HG03521 (cell line): ENCODE results near the gene CAPS.
"Not testable (repeated sequence)": the region's sequence is repeated elsewhere in the genome, so short reads cannot be mapped to it uniquely, and the experiment has no call there.

Experiments
- ATAC-seq: cut with Tn5 transposase; IDR thresholded peaks from one replicate; pipeline ENCODE4 v1.9.1; 2021; ENCODE audit warnings: mild to moderate bottlenecking, moderate library complexity; ENCODE audit not compliant: unreplicated experiment

CAPS gene

DNA sequence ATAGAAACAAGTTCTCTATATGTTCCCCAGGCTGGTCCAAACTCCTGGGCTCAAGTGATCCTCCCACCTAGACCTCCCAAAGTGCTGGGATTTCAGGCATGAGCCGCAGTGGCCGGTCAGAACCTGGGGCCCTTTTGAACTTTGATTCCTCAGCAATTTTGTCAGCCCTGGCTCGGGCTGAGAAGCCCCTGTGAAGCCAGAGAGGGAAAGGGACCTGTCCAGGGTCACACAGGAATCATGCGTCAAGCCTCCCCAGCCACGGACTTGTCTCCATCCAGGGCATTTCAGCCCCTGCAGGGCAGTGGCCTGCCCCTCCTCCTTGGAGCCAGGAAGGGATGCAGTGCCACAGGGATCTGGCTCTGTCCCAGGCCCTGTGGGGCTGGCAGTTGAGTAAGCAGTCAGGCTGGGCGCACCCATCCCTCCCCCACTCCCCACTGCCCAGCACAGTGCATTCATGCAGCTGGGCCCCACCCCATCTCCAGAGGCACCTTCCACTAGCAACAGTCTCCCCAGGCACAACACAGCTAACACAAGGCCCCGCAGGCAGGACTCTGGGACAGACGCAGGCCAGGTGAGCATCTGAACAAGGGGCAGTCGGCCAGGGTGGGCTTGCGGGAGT is at the start of gene CAPS:
Gene CAPS, plus strand, starts transcription at position 516 of the 619 bp plus-strand sequence. CDS start 153 bp downstream, outside the sequence.
- no peak for ATAC-seq

GRCh38 chr19:5864725-5865486 is 49.1 kb upstream of the CAPS start:
- ATAC-seq, result no peak

GRCh38 chr19:5865772-5866171 is 48.3 kb upstream of the CAPS start:
- no peak for ATAC-seq

DNA sequence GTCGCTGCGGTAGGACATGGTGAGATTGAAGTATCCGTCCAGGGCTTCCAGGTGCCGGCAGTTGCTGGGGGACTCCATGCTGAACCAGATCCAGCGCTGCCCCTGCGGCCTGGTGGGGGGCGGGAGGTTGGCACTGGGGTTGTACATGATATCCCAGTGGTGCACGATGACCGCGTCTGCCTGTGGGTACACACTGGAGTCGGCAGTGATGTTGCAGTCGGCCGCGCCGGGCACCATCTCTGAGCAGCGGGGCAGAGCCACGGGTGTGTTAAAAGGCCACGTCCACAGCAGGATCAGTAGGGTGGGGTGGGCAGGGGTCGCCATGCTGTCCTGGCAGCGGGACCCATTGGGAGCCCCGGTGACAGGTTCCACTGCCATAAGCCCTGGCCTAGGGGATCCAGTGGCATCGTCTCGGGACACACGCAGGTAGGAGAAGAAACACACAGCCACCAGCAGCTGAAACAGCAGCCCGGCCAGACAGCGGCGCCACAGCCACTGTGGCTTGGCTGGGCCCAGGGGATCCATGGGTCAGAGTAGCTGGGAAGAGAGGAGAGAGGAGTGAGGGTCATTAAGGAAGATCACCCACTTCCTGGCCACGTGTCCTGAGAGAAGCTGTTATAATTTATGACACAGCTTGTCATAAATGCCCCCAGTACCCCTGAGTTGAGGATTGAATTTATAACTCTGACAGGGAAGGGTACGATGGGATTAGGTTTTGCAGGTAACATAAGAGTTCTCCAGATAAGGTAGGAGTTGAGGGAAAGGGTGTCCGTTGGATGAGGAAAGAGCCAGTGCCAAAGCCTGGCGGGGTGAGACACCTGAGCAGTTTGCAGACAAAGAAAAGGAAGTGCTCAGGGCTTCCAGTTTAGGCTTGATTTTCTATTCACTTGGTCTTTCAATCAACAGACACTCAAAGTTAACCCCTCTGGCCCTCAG is 46.6 kb upstream of the CAPS start:
- no peak for ATAC-seq

DNA sequence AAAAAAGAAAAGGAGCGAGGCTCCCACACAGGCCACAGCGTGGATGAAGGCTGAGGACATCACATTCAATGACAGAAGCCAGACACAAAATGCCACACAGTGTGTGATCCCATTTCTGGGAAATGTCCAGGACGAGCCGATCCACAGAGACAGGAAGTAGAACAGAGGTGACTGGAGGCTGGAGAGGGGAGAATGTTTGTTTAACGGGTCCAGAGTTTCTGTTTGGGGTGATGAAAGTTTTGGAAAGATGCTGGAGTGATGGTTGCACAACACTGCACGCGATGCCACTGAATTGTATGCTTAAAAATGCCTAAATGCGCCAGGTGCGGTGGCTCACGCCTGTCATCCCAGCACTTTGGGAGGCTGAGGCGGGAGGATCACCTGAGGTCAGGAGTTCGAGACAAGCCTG is 43.1 kb upstream of the CAPS start:
- ATAC-seq, result no peak

DNA sequence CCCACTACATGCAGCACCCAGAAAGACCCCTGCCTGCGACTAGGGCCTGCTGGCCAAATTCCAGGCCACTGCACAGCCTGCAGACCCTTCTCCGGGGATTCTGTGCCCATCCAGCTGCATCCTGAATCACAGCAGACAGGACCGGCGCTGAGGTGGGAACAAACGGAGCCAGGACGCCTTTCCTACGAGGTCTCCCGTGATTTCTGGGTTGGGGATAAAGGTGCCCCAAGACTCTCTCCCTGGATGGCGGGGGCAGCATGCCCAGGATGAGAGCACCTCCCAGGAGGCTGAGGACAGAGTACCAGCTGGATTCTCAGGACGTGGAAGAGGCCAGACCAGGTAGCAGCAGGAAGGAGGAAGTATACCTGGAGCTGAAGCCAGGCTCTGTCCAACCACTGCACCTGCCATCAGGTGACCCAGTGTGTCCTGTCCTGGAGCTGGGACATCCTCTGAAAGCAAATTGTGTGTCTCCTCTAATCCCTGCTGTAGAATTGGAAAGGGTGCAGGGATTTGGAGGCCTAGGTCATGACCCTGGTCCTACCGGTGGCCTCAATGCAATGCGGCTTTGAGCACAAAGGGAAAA is 40.3 kb upstream of the CAPS start:
- no peak for ATAC-seq

DNA sequence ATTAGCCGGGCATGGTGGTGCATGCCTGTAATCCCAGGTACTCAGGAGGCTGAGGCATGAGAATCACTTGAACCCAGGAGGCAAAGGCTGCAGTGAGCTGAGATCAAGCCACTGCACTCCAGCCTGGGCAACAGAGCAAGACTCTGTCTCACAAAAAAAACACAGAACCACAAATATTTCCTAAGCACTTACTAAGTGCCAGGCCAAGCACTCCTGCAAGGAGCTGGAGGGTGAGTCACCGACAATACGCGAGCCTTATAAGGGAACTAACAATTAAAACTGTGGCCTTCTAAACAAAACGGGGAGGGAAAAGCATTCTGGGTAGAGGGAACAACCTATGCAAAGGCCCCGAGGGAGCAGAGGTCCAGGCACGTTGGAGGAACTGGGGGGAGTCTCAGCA is 39.6 kb upstream of the CAPS start:
- ATAC-seq, result not testable (repeated sequence)

GRCh38 chr19:5877427-5877826 is 36.6 kb upstream of the CAPS start:
- no peak for ATAC-seq

GRCh38 chr19:5877882-5878281 is 36.2 kb upstream of the CAPS start:
- no peak for ATAC-seq

DNA sequence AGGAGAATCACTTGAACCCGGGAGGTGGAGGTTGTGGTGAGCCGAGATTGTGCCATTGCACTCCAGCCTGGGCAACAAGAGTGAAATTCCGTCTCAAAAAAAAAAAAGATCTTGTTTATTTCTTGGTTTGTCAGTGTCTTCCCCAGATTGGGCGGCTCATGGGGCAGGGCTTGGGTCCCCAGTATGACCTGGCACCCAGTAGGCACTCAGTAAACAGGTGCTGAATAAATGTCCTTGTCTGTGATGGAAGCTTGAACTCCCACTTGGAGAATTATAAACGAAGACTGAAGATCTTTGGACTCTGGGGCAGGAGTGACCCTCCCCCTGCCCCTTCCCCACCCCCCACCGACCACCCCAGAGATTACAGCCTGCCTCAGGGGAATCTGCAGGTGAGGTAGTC is 33.9 kb upstream of the CAPS start:
- ATAC-seq, result no peak

DNA sequence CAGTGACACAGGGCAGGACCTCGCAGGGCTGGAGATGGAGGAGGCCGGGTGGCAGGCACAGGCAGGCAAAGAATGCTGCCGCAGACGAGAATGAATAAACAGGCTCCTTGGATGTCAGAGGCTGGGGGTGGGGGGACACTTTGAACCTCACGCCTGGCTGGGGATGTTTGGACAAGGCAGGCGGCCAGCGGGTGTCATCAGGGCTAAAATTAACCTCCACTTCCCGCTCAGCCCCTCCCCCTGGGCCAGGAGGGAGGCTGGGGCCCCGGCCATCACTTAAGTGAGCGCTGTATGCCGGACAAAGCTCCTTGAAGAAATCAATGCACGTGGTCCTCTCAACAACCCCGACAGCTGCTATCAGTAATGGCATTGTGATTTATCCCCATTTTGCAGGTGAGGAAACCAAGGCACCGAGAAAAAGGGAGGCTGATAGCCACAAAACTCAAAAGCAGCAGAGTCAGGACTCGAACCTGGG is 33.4 kb upstream of the CAPS start:
- no peak for ATAC-seq

DNA sequence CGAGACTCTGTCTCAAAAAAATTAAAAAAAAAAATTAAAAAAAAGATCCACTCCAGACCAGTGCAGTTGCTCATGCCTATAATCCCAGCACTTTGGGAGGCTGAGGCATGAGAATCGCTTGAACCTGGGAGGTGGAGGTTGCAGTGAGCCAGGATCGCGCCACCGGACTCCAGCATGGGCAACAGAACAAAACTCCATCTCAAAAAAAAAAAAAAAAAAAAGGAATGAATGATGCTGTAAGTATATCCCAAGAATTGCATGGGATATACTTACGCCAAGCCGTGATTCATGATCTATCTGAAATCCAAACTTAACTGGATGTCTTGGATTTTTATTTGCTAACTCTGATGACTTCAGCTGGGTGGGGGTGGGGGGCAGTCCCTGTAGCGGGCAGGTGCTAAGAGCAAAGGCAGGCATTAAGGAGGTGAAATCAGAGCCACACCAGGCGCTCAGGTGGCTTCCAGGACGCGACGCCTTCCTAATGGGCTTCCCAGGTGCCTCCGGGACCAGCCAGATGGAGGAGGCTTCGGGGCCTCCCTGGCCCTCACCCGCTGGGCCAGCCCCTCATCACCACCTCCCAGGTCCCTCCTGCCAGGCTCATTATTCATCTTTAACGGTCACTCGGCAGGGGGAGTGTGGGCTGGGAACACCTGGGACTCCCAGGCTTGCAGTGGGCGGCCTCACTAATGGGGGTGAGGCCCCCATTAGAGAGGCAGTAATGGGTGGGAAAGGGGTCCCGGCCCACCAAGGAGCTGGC is 32.3 kb upstream of the CAPS start:
- no peak for ATAC-seq

GRCh38 chr19:5882421-5882968 is 31.6 kb upstream of the CAPS start:
- ATAC-seq, result no peak

DNA sequence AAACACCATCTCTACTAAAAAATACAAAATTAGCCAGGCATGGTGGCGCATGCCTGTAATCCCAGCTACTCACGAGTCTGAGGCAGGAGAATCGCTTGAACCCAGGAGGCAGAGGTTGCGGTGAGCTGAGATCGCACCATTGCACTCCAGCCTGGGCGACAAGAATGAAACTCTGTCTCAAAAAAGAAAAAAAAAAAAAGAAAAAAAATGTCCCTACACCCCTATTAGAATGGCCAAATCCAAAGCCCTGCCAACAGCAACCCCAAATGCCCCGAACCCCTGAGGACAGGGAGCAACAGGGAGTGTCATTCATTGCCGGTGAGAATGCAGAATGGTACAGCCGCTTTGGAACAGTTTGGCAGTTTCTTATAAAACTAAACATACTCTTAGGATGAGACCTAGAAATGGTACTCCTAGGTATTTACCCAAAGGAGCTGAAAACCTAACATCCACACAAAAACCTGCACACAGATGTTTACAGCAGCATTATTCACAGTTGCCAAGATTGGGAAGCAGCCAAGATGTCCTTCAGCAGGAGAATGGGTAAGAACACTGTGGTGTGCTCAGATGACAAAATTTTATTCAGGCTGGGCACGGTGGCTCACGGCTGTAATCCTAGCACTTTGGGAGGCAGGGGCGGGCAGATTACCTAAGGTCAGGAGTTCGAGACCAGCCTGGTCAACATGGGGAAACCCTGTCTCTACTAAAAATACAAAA is 30.7 kb upstream of the CAPS start:
- ATAC-seq, result not testable (repeated sequence)

DNA sequence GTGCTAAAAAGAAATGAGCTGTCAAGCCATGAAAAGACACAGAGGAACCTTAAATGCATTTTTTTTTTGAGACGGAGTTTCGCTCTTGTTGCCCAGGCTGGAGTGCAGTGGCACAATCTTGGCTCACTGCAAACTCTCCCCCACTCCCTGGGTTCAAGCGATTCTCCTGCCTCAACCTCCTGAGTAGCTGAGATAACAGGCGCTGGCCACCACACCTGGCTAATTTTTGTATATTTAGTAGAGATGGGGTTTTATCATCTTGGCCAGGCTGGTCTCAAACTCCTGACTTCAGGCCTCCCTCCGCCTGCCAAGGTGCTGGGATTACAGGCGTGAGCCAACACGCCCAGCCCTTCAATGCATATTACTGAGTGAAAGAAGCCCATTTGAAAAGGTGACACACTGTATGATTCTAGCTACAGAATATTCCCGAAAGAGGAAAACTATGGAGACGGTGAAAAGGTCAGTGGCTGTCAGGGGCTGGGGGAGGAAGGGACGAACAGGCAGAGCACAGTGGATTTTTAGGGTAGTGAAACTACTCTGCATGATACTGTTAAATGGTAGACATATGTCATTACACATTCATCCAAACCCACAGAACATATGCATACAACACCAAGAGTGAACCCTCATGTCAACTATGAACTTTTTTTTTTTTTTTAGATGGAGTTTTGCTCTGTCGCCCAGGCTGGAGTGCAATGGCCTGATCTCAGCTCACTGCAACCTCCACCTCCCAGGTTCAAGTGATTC is 29.8 kb upstream of the CAPS start:
- ATAC-seq, result not testable (repeated sequence)

GRCh38 chr19:5889288-5889971 is 24.6 kb upstream of the CAPS start:
- no peak for ATAC-seq

DNA sequence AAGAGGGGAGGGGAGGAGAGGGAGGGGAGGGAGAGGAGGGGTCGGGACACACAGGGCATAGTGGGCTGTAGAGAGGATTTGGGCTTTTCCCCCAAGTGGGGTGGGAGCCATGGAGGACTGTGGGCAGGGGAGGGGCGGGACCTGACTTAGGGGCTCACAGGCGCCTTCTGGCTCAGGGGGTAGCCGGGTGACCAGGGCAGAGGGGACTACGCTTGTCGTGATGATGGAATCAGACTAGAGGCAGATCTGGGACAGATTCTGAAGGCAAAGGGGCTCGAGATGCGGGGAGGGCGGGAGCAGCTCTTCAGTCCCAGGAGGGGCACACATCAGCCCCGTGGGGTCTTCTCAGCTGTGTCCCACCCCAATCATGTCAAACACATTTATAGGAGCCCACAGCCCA is 24.0 kb upstream of the CAPS start:
- ATAC-seq, result no peak

DNA sequence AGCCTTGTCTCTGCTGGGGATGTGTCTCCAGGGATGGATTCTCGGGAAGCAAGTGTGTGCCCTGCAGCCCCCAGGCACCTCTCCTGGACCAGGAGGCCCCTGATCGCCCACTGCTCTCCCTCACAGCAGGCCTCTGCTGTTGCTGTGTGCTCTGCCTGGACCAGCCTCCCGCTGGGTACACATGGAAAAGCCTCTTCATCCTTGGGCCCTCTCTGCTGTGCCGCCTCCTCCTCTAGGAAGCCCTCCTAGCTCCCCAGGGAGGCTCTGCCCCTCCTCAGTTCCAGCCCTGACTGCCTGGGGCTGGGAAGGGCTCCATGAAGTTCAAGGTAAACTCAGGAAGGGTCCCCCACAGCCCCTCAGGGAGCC is 22.5 kb upstream of the CAPS start:
- no peak for ATAC-seq
